NCI-H748 (cell line): ENCODE data around the gene OPN4.
"Not testable (repeated sequence)": the region's sequence is repeated elsewhere in the genome, so short reads cannot be mapped to it uniquely, and the experiment has no call there.

ENCODE experiments used
- DNase-seq: peaks from one replicate; lab custom pipeline; 2025; ENCODE audit not compliant: unreplicated experiment; lab: John Stamatoyannopoulos, UW

The OPN4 gene, protein sequence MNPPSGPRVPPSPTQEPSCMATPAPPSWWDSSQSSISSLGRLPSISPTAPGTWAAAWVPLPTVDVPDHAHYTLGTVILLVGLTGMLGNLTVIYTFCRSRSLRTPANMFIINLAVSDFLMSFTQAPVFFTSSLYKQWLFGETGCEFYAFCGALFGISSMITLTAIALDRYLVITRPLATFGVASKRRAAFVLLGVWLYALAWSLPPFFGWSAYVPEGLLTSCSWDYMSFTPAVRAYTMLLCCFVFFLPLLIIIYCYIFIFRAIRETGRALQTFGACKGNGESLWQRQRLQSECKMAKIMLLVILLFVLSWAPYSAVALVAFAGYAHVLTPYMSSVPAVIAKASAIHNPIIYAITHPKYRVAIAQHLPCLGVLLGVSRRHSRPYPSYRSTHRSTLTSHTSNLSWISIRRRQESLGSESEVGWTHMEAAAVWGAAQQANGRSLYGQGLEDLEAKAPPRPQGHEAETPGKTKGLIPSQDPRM

GRCh38 chr10:86654411-86655172 lies at the start of gene OPN4:
Gene OPN4 (plus strand): TSS chr10:86654547. CDS start chr10:86654784, 237 bp downstream.
- no peak for DNase-seq

GRCh38 chr10:86607674-86608073 lies 46.7 kb upstream of the OPN4 start:
- DNase-seq = no peak

DNA sequence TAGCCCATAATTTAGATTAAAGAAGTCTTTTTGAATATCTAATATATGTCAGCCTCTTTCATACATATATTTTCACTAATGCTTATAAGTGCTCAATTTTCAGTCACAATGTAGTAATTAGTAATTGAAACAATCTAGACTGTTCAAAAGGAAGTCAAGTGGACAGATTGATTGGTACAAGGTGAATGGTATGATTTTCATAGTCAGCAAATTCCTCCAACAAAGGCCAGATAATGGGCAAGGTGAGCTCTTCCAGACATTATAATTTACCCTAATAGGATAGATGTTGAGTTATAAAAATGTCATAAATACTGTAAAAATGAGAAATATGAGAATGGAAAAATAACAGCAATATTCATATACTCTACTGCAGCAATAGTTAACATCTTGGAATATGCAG lies 44.4 kb upstream of the OPN4 start:
- DNase-seq = no peak

- DNase-seq = no peak
Observed at GRCh38 chr10:86611386-86611785, 43.0 kb upstream of the OPN4 start.

GRCh38 chr10:86613096-86613495 lies 41.3 kb upstream of the OPN4 start:
- no peak for DNase-seq

DNA sequence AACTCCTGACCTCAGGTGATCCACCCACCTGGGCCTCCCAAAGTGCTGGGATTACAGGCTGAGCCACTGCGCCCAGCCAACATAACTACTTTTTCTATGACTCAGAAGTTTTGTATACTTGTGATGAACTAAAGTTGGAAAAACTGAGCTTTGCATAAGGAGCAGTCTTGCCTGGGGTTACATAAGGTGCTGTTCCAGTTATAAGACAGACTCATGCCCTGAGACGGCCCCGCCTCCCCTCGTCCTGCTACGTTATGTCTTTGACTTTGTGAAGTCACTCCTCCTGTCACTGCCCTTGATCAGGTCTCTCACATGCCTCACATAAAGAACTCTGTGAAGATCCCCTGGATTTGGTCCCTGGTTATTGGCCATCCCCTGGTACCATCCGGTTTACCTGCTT lies 40.4 kb upstream of the OPN4 start:
- DNase-seq = no peak

GRCh38 chr10:86614853-86615252 lies 39.5 kb upstream of the OPN4 start:
- DNase-seq = no peak

DNA sequence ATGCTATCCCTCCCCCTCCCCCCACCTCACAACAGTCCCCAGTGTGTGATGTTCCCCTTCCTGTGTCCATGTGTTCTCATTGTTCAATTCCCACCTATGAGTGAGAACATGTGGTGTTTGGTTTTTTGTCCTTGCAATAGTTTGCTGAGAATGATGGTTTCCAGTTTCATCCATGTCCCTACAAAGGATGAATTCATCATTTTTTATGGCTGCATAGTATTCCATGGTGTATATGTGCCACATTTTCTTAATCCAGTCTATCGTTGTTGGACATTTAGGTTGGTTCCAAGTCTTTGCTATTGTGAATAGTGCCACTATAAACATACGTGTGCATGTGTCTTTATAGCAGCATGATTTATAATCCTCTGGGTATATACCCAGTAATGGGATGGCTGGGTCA lies 37.1 kb upstream of the OPN4 start:
- not testable (repeated sequence) for DNase-seq

GRCh38 chr10:86628311-86628710 lies 26.0 kb upstream of the OPN4 start:
- DNase-seq = no peak

GRCh38 chr10:86630079-86630478 lies 24.3 kb upstream of the OPN4 start:
- no peak for DNase-seq

GRCh38 chr10:86632009-86632800 lies 22.1 kb upstream of the OPN4 start:
- no peak for DNase-seq

- DNase-seq = no peak
Observed at GRCh38 chr10:86632951-86633350, 21.4 kb upstream of the OPN4 start.

GRCh38 chr10:86635402-86635801 lies 18.9 kb upstream of the OPN4 start:
- DNase-seq = no peak

DNA sequence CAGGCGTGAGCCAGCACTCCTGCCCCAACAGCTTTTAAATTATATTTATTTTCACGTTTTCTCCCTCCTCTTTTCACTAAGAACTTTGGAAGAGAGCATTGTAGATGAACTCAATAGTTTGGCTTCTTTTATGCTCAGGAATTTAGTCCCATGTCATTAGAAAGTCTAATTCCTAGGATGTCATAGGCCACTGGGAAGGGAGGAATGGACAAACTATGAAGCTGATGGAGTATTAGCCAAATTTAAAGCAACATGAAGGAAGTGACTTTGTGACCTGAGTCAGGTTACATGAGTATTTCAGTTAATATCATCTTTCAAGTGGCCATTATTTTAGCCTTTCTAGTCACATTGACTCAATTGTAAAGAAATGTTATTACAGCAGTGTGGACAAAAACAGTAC lies 18.0 kb upstream of the OPN4 start:
- no peak for DNase-seq

GRCh38 chr10:86642021-86642420 lies 12.3 kb upstream of the OPN4 start:
- no peak for DNase-seq

DNA sequence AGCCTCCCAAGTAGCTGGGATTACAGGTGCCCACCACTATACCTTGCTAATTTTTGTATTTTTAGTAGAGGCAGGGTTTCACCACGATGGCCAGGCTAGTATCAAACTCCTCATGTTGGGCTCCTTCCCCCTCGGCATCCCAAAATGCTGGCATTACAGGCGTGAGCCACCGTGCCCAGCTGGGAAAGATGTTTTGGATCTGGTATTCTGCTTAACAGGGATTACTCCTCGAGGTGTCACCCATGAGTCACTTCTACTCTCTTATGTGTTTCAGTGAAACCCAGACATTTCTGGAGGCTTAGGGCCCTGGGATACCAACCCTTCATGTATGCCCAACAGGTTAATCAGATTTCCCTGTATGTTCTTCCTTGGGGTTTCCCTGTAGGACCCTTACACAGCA lies 11.8 kb upstream of the OPN4 start:
- no peak for DNase-seq

DNA sequence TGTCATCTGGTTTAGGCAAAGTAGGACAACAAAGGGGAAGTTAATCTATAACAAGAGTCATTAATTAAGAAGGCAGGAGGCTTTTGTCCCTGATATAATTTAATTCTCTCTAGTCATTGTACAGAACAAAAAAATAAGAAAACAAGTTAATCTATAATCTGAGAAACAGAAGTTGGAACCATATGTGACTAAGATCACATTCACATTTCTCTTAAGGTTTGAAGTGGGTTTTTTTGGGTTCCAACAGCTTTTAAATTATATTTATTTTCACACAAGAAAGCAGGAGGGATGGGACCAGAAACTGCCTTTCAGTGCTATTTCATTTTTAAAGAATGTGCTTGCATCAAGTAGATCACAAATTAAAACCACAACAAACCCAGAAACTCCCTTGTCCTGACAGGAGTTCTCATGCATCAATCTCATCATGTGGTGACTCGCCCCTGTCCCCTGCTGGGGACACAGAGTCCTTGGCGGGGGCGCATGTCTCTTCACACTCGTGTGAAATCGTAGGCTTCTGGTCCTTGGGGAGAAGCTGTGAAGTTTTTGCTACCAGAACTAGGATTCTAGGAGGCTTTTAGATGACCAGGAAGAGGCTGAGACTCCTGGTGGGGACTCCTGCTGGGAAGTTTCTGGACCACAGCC lies 10.1 kb upstream of the OPN4 start:
- DNase-seq = no peak

DNA sequence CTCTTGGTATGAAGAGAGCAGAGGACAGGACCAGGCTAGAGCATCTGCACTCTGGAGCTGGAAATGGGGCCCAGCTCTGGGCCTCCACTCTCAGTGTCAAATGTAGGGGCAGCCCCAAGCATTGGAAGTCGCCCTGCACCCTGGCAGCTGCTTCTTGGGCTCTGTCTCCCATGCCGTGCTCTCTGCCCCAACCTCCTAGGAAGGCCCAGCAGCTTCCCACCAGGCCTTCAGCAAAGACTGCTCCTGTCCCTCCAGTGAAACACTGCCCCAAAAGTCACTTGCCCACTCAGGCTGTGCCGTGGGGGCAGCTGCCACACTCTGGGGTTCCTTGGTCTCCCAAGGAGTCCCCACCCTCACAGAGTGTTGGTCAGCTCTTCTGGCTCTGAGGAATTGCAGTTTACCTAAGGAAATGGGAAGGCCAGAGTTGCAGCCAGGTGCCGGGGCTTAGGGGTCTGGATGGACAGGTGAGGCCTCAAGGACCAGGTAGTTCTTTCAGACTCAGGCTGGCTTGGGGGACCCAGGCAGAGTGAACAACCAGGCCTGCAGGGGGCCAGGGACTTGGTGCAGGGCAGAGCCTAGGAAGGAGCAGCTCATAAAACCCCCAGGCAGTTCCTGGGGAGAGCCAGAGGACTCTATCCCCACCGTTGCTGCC lies 9.4 kb upstream of the OPN4 start:
- DNase-seq = no peak

GRCh38 chr10:86645621-86646165 lies 8.7 kb upstream of the OPN4 start:
- DNase-seq = not testable (repeated sequence)

DNA sequence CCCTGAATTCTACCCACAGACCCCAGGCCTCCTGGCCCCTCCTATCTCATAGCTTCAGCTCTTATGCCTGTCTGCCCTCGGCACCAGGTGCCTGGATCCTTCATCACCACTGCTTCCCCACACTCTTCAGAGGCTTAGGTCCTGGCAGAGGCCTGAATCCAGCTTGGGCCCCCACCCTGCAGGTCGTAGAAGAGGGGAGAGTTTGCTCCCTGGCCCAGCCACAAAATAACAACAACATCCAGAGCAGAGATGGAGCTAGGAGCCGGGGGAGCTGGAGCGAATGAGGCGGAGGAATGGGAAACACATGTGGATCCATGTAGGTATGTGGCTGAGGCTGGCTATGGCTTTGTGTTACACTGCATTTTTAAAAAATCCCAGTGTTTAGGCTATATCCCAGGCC lies 7.8 kb upstream of the OPN4 start:
- no peak for DNase-seq
